DMS53 treated with DMSO at 0.1 percent for 48 hours (cell line): ENCODE measurements around the gene CASP9.

Source experiments
- DNase-seq: peaks from one replicate; lab custom pipeline; 2025; ENCODE audit not compliant: unreplicated experiment; lab: John Stamatoyannopoulos, UW

CASP9 gene

DNA sequence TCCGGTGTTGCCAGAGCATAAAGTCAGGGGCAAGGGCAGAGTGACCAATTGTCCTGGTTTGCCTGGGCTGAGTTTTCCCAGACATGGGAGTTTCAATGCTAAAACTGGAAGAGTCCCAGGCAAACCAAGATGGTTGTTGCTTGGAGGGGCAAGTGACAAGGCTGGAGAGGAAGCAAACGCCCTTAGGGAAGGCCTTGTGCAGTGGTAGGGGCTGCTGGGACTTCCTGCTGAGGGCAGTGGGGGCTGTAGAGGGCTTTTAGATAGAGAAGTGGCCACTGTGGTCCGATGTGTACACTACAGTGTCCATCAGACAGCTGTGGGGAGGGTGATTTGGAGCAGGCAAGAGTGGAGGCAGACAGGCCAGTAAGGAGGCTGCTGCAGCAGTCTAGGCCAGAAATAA is 74.4 kb downstream of the CASP9 start:
- DNase-seq: no peak

DNA sequence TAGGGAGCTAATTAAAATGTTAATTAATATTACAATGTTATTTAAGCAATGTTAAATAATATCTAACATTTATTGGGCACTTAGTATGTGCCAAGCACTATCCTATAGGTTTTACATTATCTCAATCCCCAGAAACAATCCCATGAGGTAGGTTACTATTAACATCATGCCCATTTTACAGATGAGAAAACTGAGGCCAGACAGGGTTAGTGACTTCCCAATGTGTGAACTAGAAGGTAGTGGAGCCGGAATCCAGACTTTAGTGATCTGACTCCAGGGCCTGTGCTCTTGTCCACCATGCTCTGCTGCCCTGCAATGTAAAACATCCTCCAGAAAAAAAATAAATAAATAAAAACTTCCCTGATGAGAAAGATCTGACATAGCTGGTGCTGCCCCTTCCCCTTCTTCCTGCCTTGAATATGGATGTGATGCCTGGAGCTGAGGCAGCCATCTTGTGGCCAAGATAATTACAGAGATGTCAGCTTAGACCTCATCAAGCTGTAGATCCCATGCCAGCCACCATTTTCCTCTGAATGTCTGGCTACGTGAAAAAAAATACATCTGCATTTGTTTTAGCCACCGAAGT is 75.0 kb downstream of the CASP9 start:
- DNase-seq: no peak

DNA sequence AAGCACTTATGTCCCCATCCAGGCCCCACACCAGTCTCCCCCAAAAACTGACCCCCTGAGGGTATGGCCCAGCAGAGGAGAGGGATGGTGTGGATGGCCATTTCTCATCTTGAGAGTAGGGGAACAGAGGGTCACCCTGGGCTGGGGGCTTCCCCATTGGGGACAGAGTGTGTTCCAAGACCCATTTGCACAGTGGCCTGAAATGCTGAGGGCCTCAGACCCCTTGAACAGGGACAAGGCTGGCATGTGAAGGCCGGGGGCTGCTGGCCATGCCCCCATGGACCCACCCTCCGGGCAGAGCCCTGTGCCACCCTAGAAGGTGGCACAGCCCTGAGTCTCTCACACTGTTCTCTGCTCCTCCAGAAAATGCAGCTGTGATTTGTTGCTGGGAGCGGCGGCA is 77.8 kb downstream of the CASP9 start:
- no peak for DNase-seq

DNA sequence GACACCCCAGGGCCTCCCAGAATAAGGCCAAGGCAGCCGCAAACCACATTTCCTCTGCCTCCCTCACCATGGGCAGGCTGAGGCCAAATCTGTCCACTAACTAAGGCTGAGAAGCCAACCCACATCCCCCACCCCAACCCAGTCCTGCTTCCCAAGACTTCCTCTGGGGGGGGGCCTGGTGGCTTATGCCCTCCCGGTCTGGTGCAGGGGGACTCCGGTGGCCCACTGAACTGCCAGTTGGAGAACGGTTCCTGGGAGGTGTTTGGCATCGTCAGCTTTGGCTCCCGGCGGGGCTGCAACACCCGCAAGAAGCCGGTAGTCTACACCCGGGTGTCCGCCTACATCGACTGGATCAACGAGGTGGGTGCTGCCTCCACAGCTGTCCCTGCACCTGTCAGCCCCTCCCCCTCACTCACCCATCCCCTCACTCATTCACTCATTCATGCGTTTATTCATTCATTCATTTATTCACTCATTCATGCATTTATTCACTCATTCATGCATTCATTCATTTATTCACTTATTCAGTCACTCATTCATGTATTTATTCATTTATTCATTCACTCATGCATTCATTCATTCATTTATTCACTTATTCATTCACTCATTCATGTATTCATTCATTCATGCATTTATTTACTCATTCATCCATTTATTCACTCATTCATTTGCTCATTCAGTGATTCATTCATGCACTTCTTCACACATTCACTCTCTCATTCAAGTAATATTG is 78.5 kb downstream of the CASP9 start:
- no peak for DNase-seq

DNA sequence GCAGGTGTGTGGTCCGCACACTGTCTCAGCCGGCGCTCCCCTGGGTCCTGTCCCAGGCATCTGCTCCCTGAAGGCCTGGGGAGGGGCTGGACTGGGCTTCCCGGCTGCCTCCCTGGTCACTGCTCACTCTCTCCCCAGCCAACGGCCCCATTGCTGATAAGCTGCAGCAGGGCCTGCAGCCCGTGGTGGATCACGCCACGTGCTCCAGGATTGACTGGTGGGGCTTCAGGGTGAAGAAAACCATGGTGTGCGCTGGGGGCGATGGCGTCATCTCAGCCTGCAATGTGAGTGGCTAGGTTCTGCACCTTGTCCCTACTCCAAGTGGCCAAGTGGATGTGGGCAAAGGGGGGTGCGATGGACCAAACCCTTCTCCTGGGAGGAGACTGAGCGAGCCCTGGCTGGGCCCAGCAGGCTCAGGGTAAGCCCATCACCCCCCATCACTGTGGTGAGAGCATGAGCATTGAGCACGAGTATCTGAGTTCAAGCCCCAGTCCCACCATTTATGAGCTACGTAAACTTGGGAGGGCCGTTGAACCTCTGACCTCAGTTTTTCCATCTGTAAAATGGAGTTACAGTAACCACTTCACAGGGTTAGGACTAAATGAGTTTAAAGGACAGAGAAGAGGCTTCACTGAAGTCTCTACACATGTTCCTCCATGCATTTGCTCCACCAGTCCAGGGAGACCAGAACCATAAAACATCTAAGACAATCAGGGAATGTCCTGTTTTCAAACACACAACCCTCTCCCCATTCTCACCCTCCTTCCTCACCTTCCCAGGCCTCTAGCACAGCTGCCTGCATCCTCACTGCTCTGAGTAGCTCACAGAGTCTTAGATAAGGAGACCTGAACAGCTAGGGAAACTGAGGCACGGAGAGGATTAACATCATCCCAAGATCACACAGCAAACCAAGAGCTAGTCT is 79.3 kb downstream of the CASP9 start:
- DNase-seq: no peak

DNA sequence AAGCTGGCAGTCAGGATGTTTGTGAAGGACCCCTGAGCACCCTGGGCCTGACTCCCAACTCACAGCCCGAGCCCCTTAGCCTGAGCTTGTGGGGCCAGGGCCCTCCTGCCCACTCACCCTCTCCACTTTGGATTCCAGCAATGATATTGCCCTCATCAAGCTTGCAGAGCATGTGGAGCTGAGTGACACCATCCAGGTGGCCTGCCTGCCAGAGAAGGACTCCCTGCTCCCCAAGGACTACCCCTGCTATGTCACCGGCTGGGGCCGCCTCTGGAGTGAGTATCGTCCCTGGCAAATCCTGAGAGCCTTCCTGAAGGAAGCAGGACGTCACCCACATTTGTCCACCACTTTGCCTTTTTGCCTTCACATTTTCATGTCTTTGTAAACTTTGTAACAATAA is 80.7 kb downstream of the CASP9 start:
- peak; percentile 40 for DNase-seq

DNA sequence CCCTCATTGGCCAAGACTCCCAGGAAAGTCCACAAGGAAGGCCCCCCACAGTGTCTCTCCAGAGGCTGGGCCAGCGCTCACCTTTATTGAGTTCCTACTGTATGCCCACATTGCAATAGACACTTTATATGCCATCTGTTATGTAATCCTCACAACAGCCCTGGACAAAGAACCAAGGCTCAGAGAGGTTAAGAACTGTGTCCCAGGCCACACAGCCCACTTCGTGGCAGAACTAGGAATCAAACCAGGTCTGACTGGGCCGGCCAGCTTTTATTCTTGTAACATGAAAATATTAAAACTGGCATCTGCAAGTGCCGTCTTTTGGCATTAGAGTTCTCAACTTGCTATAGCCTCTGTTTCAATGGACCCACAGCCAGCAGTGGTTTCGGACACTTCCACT is 81.3 kb downstream of the CASP9 start:
- DNase-seq: no peak

DNA sequence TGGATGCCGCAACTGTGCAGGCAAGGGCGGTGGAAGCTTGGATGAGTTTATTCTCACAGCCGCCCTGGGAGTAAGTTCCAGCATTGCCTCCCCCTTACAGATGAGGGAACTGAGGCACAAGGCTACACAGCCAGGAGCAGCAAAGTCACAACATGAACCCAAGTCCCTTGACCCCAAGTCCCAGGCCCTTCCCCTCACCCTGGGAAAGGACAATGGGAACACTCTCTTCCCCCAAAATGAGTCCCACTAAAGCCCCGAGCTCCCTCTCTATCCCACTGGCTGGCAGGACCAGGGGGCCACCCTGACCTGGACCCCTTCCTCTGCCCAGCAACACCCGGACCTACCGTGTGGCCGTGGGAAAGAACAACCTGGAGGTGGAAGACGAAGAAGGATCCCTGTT is 81.9 kb downstream of the CASP9 start:
- DNase-seq: no peak
